ENCODE data around the gene SDK2.

DNA sequence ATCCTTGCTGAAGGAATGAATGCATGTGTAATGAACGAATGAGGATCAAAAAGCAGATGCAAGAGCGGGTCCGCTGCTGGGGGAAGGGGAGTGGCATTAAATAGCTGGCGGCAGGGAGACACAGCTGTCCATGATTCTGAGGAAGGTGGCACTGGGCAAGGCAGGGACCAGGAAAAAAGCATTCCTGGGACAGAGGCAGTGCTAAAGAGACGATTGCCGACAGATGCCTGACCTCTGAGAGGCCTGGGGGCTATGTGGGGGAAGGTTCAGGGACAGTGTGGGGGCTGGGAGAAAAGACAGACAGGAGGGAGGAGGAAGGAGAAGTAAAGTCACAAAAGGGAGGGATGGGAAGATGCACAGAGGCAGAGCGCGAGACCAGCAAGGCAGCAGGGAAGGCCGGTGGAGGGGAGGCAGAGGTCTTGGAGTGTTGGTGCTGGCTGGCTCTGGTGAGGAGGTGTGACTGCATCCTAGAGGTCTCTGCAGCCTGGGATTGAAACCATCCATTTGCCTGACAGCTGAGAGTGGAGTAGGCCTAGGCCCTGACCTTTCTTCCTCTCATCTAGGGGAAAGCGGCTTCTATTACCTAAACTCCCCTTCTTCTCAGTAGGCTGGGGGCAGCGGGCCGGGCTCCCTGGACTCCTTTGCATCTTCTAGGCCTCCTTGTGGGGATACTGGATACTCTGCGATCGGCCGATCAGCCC, 109.9 kb downstream of the SDK2 start:
- no peak for TF ChIP-seq CTCF (IDR thresholded peaks at IDR 0.05; ENCODE audit: insufficient read depth, low read length)
- TF ChIP-seq, protein P1, sequence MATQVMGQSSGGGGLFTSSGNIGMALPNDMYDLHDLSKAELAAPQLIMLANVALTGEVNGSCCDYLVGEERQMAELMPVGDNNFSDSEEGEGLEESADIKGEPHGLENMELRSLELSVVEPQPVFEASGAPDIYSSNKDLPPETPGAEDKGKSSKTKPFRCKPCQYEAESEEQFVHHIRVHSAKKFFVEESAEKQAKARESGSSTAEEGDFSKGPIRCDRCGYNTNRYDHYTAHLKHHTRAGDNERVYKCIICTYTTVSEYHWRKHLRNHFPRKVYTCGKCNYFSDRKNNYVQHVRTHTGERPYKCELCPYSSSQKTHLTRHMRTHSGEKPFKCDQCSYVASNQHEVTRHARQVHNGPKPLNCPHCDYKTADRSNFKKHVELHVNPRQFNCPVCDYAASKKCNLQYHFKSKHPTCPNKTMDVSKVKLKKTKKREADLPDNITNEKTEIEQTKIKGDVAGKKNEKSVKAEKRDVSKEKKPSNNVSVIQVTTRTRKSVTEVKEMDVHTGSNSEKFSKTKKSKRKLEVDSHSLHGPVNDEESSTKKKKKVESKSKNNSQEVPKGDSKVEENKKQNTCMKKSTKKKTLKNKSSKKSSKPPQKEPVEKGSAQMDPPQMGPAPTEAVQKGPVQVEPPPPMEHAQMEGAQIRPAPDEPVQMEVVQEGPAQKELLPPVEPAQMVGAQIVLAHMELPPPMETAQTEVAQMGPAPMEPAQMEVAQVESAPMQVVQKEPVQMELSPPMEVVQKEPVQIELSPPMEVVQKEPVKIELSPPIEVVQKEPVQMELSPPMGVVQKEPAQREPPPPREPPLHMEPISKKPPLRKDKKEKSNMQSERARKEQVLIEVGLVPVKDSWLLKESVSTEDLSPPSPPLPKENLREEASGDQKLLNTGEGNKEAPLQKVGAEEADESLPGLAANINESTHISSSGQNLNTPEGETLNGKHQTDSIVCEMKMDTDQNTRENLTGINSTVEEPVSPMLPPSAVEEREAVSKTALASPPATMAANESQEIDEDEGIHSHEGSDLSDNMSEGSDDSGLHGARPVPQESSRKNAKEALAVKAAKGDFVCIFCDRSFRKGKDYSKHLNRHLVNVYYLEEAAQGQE (IDR thresholded peaks at IDR 0.05; ENCODE audit: insufficient replicate concordance, low read depth), result no peak
